Renal cortex interstitium (tissue), 11 donors: ENCODE results near the gene FANCC. TPM values are rescaled to one million over a fixed set of nuclear protein-coding genes. Genes with fewer than 3 reads are reported as not detected.
"Not testable (repeated sequence)": the region's sequence is repeated elsewhere in the genome, so short reads cannot be mapped to it uniquely, and the experiment has no call there.

Experiments used
- DNase-seq, 11 donors: peaks; one replicate each; pipeline ENCODE4 v3.0.0-alpha.2; 2013; ENCODE audit warnings: low read depth in 9 of 11, low spot score in 4 of 11; ENCODE audit errors: extremely low read depth in 1 of 11
- polyA plus RNA-seq, 3 donors: library from polyadenylated mRNA; unstranded; fragments of 120-200 nt; gene quantifications; one replicate each; pipeline ENCODE4 v1.2.1, GENCODE V29; 2013; ENCODE audit not compliant: insufficient read length in 3 of 3

The FANCC gene
- polyA plus RNA-seq, 3 donors: 21.4 to 24.4 (median 23.9) TPM

- DNase-seq: no peak
Observed at GRCh38 chr9:95297760-95298159, 19.7 kb downstream of the FANCC start.

DNA sequence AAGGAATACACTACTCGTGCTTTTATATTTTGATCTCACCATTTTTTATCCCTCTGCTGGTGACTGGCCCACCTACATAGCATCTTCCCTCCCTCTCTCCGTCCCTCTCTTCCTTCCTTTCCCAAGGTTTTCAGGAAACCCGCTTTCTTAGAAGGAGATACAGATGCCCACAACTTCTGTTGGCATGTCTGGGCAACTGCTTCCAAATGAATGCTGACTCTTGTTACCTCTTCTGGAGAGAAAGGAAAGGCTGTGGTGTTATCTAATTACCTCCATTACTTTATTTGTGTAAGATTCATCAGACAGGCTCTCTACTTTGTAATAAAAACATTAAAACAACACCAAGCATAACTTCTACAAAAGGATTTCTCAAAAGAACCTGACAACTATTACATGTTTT, 20.2 kb downstream of the FANCC start:
- DNase-seq: no peak

DNA sequence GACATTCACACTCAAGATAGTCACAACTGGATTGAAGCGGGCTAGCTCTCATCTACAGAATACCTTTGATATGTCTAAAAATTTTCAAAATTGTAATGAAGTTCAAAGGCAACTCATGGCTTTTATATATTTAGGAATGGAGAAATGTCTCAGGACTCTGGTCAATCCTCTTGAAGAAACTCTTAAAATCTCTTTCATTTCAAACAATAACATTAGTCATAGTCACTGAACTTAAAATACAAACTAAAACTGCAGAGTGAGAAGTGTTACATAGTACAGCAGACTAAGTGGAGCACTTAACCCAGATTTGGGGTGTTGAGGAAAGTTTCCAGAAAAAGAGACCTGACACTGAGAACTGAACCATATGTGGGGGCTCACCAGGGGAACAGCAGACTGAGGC, 20.7 kb downstream of the FANCC start:
- no peak for DNase-seq

GRCh38 chr9:95293296-95293695, 24.2 kb downstream of the FANCC start:
- not testable (repeated sequence) for DNase-seq

DNA sequence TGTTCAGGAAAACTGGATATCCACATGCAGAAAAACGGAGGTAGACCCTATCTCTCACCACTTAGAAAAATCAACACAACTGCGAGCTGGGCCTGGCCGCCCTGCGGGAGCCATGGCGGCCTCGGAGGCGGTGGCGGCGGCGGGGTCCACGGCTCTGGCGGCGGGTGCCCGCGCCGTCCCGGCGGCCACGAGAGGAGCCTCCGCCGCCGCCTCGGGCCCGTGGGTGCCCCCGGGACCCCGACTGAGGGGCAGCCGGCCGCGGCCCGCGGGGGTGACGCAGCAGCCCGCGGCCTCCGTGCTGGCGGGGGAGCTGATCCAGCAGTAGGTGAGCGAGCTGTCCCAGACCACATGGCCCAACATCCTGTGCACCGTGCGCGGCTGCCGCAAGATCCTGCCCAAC, 25.3 kb downstream of the FANCC start:
- DNase-seq: no peak

GRCh38 chr9:95286151-95286550, 31.4 kb downstream of the FANCC start:
- no peak for DNase-seq

GRCh38 chr9:95285307-95285706, 32.2 kb downstream of the FANCC start:
- no peak for DNase-seq

DNA sequence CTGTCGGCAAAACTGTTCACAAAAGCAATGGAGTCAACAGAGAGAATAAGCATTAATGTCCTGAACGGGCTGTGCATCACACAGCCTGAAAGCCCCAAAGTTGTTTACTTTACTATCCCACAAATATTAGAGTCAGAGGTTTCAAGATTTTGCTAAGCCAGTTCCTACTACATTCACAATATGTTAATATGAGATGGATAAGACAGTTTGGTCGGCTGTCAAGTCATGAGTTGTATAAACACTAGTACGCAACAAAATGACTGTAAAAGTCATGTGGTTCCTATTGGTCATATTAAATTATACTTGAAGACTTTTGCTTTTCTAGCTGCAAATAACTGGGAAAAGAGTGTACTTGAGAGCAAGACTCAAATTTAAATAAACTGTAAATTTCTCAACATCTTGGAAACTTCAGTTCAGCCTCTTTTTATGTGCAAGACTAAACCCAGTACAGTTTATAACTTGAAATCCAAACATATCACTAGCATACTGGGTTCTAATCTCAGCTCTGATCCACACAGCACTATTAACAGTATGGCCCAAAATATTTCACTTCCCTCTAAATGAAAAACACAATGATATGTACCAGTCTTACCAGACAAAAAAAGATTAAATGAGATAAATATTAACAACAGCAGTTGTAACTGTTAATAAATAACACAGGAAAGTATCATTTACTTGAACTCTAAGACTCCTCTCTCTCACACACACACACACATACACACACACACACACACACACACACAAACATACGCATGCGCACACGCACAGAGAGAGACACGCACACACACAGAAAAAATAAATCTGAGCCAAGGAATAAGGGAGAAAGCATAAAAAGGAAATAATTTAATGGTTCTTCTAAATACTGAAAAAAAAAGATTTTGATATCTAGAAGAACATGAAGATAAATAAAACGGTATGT, 33.1 kb downstream of the FANCC start:
- DNase-seq: peak in 2 of 11 donors; percentile 12 to 45

- DNase-seq: no peak
Observed at GRCh38 chr9:95283673-95284072, 33.8 kb downstream of the FANCC start.

- no peak for DNase-seq
Observed at GRCh38 chr9:95282332-95282731, 35.2 kb downstream of the FANCC start.

GRCh38 chr9:95280745-95281144, 36.8 kb downstream of the FANCC start:
- DNase-seq: no peak

DNA sequence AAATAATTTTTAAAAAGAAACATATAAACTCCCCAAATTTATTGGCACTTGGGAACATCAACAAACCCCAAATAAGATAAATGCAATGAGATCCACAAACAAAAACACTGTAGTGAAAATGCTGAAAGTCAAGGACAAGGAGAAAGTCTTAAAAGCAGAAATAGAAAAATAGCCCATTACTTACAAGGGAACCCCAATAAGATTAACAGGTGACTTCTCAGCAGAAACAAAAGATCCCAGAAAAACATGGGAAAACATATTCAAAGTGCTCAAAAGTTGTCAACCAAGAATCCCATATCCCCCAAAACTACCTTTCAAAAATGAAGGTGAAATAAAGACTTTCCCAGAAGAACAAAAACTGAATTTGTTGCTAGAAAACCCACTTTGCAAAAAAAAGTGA, 40.0 kb downstream of the FANCC start:
- no peak for DNase-seq

- DNase-seq: no peak
Observed at GRCh38 chr9:95276395-95276954, 41.0 kb downstream of the FANCC start.

- DNase-seq: not testable (repeated sequence)
Observed at GRCh38 chr9:95274160-95274559, 43.3 kb downstream of the FANCC start.

GRCh38 chr9:95273369-95274022, 44.0 kb downstream of the FANCC start:
- DNase-seq: no peak

DNA sequence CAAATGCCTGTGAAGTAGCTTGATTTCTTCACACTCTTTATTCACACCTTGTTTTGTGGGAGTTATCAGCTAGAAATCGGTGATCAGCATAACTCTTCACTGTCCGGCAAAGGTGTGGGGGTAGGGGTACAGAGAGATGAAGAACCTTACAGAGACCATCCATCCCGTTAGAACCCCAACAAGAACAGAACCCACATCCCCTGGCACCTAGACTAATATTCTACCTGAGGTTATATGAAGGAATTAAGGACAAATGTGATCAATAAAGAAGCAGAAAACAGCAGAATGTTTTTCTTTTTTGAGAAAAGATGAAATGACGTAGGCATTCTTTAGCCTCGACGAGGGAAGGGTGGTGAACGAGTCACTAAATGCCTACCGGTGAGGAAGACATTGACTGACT, 44.7 kb downstream of the FANCC start:
- no peak for DNase-seq

DNA sequence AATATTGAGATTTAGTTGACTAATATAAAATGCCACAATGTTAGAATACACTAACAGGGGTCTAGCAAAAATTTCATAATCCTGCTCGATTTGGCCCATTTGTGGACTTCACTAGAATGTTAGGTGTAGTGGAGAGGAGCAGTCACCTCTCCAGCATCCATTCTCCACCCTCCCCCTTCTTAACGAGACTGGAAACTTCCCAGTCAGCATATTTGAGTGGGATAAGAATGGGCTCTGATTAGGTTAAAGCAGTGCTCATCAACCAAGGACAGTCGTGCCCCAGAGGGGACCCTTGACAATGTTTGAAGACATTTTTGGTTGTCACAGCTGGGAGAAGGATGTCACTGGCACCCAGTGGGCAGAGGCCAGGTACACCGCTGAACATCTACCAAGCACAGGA, 46.7 kb downstream of the FANCC start:
- DNase-seq: no peak

DNA sequence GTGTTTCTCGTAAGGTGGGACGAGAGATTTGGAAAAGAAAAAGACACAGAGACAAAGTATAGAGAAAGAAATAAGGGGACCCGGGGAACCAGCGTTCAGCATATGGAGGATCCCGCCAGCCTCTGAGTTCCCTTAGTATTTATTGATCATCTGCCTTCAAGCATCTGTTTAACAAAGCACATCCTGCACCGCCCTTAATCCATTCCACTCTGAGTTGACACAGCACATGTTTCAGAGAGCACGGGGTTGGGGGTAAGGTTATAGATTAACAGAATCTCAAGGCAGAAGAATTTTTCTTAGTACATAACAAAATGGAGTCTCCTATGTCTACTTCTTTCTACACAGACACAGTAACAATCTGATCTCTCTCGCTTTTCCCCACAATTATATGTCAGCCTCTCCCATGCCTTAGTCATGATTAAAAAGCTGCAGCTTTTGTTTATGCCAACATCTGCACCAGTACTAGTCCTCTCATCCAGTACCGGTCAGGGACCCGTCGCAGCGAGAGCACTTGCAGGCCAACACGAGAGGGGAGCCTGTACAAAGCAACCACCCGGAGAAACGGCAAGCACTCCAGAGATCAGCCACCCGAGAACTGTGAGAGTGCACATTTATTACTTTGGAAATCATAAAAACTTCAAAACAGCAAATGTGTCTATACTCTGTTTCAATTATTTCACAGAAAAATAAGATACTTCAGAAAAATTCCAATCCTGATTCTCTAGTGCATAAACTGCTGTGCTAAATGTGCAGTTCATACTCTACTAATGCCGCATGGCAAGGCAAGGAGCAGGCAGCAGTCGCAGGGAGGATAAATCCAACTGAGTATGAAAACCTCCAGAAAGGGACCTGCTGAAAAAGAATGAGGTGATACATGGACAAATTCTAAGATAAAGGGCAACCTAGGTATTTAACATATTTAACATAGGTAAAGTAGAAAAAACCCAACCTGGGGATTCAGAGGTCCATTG, 47.4 kb downstream of the FANCC start:
- not testable (repeated sequence) for DNase-seq

- DNase-seq: peak in 2 of 11 donors; percentile 34 to 39
Observed at GRCh38 chr9:95268681-95269080, 48.8 kb downstream of the FANCC start.
